HG02870 (cell line): Measurements from ENCODE around the gene QRICH2.
A peak's percentile ranks its signal among the peaks of the same experiment; 100 is the strongest.
"Not testable (repeated sequence)": the region's sequence is repeated elsewhere in the genome, so short reads cannot be mapped to it uniquely, and the experiment has no call there.

Experiments
- ATAC-seq: cut with Tn5 transposase; IDR thresholded peaks from one replicate; pipeline ENCODE4 v1.9.1; 2021; ENCODE audit warnings: mild to moderate bottlenecking, moderate library complexity; ENCODE audit not compliant: unreplicated experiment

QRICH2 gene, protein sequence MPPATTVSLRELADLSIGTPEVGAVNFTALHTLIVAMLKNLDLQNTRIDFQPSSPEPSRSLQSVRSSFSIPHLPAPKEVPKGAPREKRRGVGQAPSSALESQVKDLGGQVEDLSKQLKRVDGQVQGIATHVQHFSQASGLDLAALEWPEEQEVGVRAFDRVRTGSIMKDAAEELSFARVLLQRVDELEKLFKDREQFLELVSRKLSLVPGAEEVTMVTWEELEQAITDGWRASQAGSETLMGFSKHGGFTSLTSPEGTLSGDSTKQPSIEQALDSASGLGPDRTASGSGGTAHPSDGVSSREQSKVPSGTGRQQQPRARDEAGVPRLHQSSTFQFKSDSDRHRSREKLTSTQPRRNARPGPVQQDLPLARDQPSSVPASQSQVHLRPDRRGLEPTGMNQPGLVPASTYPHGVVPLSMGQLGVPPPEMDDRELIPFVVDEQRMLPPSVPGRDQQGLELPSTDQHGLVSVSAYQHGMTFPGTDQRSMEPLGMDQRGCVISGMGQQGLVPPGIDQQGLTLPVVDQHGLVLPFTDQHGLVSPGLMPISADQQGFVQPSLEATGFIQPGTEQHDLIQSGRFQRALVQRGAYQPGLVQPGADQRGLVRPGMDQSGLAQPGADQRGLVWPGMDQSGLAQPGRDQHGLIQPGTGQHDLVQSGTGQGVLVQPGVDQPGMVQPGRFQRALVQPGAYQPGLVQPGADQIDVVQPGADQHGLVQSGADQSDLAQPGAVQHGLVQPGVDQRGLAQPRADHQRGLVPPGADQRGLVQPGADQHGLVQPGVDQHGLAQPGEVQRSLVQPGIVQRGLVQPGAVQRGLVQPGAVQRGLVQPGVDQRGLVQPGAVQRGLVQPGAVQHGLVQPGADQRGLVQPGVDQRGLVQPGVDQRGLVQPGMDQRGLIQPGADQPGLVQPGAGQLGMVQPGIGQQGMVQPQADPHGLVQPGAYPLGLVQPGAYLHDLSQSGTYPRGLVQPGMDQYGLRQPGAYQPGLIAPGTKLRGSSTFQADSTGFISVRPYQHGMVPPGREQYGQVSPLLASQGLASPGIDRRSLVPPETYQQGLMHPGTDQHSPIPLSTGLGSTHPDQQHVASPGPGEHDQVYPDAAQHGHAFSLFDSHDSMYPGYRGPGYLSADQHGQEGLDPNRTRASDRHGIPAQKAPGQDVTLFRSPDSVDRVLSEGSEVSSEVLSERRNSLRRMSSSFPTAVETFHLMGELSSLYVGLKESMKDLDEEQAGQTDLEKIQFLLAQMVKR (N-terminal part only)

GRCh38 chr17:76307966-76308338 lies at the start of gene QRICH2:
QRICH2 (minus strand) TSS chr17:76308276; CDS start chr17:76307998, 278 bp downstream.
- ATAC-seq, result no peak

- no peak for ATAC-seq
These were observed 49.6 kb upstream of the QRICH2 start for GRCh38 chr17:76357597-76358158.

DNA sequence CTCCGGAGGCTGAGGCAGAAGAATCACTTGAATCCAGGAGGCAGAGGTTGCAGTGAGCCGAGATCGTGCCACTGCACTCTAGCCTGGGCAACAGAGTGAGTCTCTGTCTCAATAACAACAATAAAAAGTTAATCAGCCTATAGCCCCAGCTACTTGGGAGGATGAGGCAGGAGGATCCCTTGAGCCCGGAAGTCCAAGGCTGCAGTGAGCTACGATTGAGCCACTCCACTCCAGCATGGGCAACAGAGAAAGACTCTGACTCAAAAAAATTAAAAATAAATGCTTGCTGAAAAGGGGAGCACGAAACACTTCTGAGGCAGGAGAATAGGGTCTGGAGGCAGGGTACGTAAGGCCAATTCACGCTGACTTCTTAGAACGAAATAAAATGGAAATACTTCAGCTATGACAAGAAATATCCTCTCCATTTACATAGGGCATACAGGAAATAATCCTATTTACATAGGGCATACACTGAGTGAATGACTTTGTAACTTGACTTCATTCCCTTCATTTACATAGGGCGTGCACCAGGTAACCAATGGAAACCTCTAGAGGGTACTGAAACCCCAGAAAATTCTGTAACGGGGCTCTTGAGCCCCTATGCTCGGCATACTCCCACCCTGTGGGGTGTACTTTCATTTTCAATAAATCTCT lies 48.9 kb upstream of the QRICH2 start:
- ATAC-seq, result no peak

DNA sequence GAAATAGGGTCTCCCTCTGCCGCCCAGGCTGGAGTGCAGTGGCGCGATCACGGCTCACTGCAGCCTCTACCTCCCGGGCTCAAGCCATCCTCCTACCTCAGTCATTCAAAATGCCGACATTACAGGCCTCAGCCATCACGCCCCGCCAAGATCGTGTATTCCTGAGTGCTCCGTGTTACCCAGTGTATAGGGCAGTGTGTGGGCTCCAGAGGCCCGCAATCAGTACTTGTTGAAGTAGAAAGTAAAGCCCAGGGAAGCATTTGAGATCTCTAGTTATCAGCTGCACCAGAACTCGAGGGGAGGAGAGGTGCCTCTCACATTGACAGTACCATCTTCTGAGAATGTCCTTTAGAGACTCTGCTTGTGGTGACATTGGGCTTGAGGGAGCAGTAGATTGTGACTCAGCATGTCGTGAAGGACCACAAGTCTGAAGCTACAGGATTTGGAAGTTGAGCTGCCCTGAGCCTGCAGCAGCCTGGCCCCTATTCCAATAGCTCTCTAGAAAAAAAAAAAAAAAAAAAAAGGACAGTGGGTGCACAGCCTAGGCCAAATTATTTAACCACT lies 46.8 kb upstream of the QRICH2 start:
- no peak for ATAC-seq

- no peak for ATAC-seq
These were observed 46.2 kb upstream of the QRICH2 start for GRCh38 chr17:76354317-76354729.

GRCh38 chr17:76353599-76354316 lies 45.7 kb upstream of the QRICH2 start, which contains the start of gene PRPSAP1:
PRPSAP1 (minus strand) TSS chr17:76353916; CDS start chr17:76353703, 213 bp downstream.
- peak; percentile 86 for ATAC-seq

- no peak for ATAC-seq
These were observed 45.0 kb upstream of the QRICH2 start for GRCh38 chr17:76353004-76353598.

- ATAC-seq, result no peak
These were observed 43.5 kb upstream of the QRICH2 start for GRCh38 chr17:76351526-76352071.

DNA sequence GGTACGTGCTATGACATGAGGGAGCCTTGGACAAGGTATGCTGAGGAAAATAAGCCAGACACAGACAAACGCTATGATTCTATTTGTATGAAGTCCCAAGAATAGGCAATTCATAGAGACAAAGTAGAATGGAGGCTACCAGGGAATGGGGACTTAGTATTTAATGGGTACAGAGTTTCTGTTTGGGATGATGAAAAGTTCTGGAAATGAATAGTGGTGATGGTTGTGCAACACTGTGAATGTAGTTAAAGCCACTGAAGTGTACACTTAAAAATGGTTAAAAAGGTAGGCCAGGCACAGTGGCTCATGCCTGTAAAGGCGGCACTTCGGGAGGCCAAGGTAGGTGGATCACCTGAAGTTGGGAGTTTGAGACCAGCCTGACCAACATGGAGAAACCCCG lies 42.4 kb upstream of the QRICH2 start:
- ATAC-seq, result no peak

DNA sequence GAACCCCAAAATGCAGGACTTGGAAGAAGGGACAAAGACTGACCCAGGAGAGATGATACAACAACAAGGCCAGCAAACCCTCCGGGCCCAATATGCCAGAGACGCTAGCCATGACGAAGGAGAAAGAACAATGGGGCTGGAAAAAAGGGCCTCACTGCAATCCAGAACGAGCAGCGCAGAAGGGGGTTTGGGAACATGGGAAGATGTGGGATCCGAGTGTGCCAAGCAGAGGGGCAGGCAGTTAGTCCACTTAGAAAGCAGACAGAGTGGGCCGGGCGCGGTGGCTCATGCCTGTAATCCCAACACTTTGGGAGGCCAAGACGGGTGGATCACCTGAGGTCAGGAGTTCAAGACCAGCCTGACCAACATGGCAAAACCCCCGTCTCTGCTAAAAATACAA lies 38.9 kb upstream of the QRICH2 start:
- not testable (repeated sequence) for ATAC-seq

- ATAC-seq, result no peak
These were observed 37.4 kb upstream of the QRICH2 start for GRCh38 chr17:76345377-76345974.

DNA sequence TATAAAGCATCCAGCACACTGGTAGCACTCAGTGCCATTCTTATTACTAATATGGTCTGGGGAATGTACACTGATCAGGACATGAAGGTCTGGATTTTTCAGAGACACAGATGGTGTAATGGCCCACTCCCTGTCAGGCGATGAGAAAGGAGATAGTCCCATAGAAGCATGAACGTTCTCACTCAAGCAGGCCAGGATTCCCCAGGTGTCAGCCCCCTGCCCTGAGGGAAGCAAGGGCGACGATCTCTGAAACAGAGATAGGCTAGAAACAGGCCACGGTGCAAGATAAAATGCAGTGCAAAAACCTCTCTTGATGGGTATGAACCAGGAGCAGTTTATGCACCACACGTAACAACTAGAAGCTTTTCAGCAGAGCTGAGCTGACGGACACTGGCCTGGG lies 35.0 kb upstream of the QRICH2 start:
- no peak for ATAC-seq

DNA sequence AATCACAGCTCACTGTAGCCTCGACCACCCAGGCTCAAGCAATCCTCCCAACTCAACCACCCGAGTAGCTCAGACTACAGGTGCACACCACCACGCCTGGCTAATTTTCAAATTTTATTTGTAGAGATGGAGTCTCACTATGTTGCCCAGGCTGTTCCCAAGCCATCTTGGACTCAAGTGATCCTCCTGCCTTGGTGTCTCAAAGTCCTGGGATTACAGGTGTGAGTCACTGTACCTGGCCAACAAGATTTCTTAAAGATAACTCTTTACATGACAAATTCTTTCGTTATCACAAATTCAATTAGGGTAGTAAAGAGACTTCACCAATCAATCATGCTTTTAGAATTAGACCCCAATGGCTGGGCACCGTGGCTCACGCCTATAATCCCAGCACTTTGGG lies 33.2 kb upstream of the QRICH2 start:
- no peak for ATAC-seq

DNA sequence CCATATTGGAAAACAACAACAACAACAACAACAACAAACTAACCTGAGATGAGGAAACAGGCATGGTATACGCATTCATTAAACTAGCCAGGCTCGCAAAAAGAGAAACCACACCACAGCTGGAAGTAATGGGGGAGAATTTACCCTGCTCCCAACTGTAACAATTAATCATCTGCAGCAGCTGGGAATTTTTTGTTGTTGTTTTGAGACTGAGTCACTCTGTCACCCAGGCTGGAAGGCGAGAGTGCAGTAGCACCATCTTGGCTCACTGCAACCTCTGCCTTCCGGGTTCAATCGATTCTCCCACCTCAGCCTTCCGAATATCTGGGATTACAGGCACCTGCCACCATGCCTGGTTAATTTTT lies 29.3 kb upstream of the QRICH2 start:
- no peak for ATAC-seq

GRCh38 chr17:76336756-76337412 lies 28.8 kb upstream of the QRICH2 start:
- ATAC-seq, result no peak

DNA sequence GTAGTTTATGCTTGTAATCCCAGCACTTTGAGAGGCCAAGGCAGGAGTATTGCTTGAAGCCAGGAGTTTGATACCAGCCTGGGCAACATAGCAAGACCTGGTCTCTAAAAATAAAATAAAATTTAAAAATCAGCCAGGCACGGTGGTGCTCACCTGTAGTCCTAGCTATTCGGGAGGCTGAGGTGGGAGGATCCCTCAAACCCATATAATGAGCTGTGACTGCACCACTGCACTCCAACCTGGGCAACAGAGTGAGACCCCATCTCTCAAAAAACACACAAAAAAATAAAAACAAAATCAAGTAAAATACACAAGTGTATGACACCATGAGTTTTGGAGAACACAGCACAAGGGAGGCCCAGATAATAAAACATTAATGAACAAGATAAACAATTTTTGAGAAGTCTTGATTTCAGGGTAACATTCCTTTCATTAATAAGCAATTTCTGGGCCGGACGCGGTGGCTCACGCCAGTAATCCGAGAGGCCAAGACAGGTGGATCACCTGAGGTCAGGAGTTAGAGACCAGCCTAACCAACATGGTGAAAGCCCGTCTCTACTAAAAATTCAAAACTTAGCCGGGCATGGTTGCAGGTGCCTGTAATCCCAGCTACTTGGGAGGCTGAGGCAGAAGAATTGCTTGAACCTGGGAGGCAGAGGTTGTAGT lies 27.8 kb upstream of the QRICH2 start:
- ATAC-seq, result no peak
